HL-60 (cell line): Measurements from ENCODE around the gene GGA1.
"Not testable (repeated sequence)": the region's sequence is repeated elsewhere in the genome, so short reads cannot be mapped to it uniquely, and the experiment has no call there.

Experiments used
- DNase-seq, 2 experiments: peaks; one replicate each; pipeline ENCODE4 v3.0.0-alpha.2; 2010 to 2020; ENCODE audit warnings: low read depth in 1 of 2, low spot score in 1 of 2
- H3K27ac ChIP-seq: fragments of 250-450 bp; sonication (Bioruptor Pico); replicated peaks from 2 replicates; pipeline ENCODE4 v1.5.1; 2020; ENCODE audit warnings: mild to moderate bottlenecking, moderate library complexity
- H3K27me3 ChIP-seq: fragments of 250-450 bp; sonication (Bioruptor Pico); 2 replicates; pipeline ENCODE4 v1.5.1; 2021; ENCODE audit warnings: mild to moderate bottlenecking, moderate library complexity; ENCODE audit not compliant: insufficient read depth, poor library complexity, severe bottlenecking
- H3K4me3 ChIP-seq: replicated peaks from 2 replicates; pipeline ENCODE4 v1.5.1; 2011; ENCODE audit warnings: mild to moderate bottlenecking, control low read depth, low read length; ENCODE audit not compliant: insufficient read depth
- CTCF ChIP-seq: IDR thresholded peaks from one replicate; pipeline ENCODE4 v1.5.1; 2011; ENCODE audit warnings: low read length, control low read depth, inconsistent platforms; ENCODE audit not compliant: insufficient read depth
- GABPA ChIP-seq: IDR thresholded peaks from 2 replicates; pipeline ENCODE4 v1.6.1; 2012; ENCODE audit warnings: low read depth
- POLR2AphosphoS5 ChIP-seq: IDR thresholded peaks from 2 replicates; pipeline ENCODE4 v1.6.1; 2012; ENCODE audit warnings: low read depth
- REST ChIP-seq: IDR thresholded peaks from 2 replicates; pipeline ENCODE4 v1.6.1; 2012; ENCODE audit warnings: low read depth; ENCODE audit not compliant: insufficient replicate concordance
- SPI1 ChIP-seq: IDR thresholded peaks from 2 replicates; pipeline ENCODE4 v1.6.1; 2012; ENCODE audit warnings: low read depth, mild to moderate bottlenecking, borderline replicate concordance

The GGA1 gene

GRCh38 chr22:37650463-37651136 is 42.0 kb downstream of the GGA1 start:
- no peaks in the 10 kb centered on the region for H3K27me3 ChIP-seq
- no peak for DNase-seq
- TF ChIP-seq GABPA (no peak), CTCF (no peak), POLR2AphosphoS5 (no peak), SPI1 (no peak), REST (no peak)
- H3K4me3 ChIP-seq, result no peak overlapping the region
- H3K27ac ChIP-seq, result no peak overlapping the region

GRCh38 chr22:37654563-37655251 is 46.1 kb downstream of the GGA1 start:
- Histone ChIP-seq H3K27ac (no peak overlapping the region), H3K27me3 (no peaks in the 10 kb centered on the region)
- no peak for TF ChIP-seq REST
- TF ChIP-seq GABPA, result no peak
- TF ChIP-seq POLR2AphosphoS5, result no peak
- TF ChIP-seq SPI1, result no peak
- no peak for TF ChIP-seq CTCF

GRCh38 chr22:37655252-37655563 is 46.6 kb downstream of the GGA1 start:
- no peak overlapping the region for H3K27ac ChIP-seq
- H3K4me3 ChIP-seq, result no peak overlapping the region
- no peak for DNase-seq
- TF ChIP-seq REST (no peak), SPI1 (no peak), CTCF (no peak), GABPA (no peak), POLR2AphosphoS5 (no peak)
- H3K27me3 ChIP-seq, result no peaks in the 10 kb centered on the region

More at GRCh38 chr22:37654563-37655251, 46.1 kb downstream of the GGA1 start:
- H3K4me3 ChIP-seq, result no peak overlapping the region
- no peak for DNase-seq

- not testable (repeated sequence) for H3K4me3 ChIP-seq, DNase-seq, H3K27ac ChIP-seq, H3K27me3 ChIP-seq
Observed at GRCh38 chr22:37656583-37656982, 47.9 kb downstream of the GGA1 start.
